Transverse colon (tissue), 4 donors: ENCODE results near the gene APOL3. TPM values are rescaled to one million over a fixed set of nuclear protein-coding genes. Genes with fewer than 3 reads are reported as not detected.
"Not testable (repeated sequence)": the region's sequence is repeated elsewhere in the genome, so short reads cannot be mapped to it uniquely, and the experiment has no call there.

Experiments used
- DNase-seq: peaks from one replicate; pipeline ENCODE4 v3.0.0-alpha.2; 2019
- H3K27ac ChIP-seq, 4 donors: fragments of 200-600 bp; sonication (generic); 2 replicates each; pipeline ENCODE4 v1.5.1; 2016 to 2018; ENCODE audit warnings: inconsistent platforms in 4 of 4
- H3K27me3 ChIP-seq: fragments of 200-600 bp; sonication (generic); 2 replicates; pipeline ENCODE4 v1.5.1; 2017; ENCODE audit warnings: inconsistent platforms
- H3K36me3 ChIP-seq, 4 donors: fragments of 200-600 bp; sonication (generic); 2 replicates each; pipeline ENCODE4 v1.5.1; 2017 to 2019; ENCODE audit warnings: inconsistent platforms in 4 of 4
- H3K4me1 ChIP-seq, 4 donors: fragments of 200-600 bp; sonication (generic); 2 replicates each; pipeline ENCODE4 v1.5.1; 2017 to 2020; ENCODE audit warnings: inconsistent platforms in 4 of 4
- H3K4me3 ChIP-seq, 4 donors: fragments of 200-600 bp; sonication (generic); 1 replicate in 1 of 4; 2 replicates in 3 of 4; pipeline versions ENCODE4 v1.5.1 to v1.6.1; 2017 to 2019; ENCODE audit warnings: inconsistent platforms in 4 of 4
- H3K9me3 ChIP-seq, 2 donors: fragments of 200-600 bp; sonication (generic); 2 replicates each; pipeline ENCODE4 v1.5.1; 2017 to 2019; ENCODE audit warnings: inconsistent platforms in 2 of 2
- EP300 ChIP-seq: sonication (generic); formaldehyde crosslinking; IDR thresholded peaks from one replicate; pipeline ENCODE4 v1.6.1; 2017; ENCODE audit warnings: antibody characterized with exemption, low read depth
- POLR2A ChIP-seq: fragments of 450-650 bp; IDR thresholded peaks from one replicate; pipeline ENCODE4 v1.6.1; 2016; ENCODE audit warnings: antibody characterized with exemption, mild to moderate bottlenecking, moderate library complexity
- POLR2AphosphoS5 ChIP-seq, 3 donors: sonication (generic); formaldehyde crosslinking; IDR thresholded peaks; one replicate each; pipeline ENCODE4 v1.6.1; 2016; ENCODE audit warnings: antibody characterized with exemption in 3 of 3
- WGBS, 2 donors: methylation state at CpG; one replicate each; pipeline ENCODE4 v1.1.5; 2018; ENCODE audit warnings: low coverage in 1 of 2; 5-methylcytosine and 5-hydroxymethylcytosine counted together
- in situ Hi-C, 4 donors: fragments of 200-750 bp; cut with MboI; loops; one replicate each; pipeline versions ENCODE4 v1.15.0 to v1.15.1; 2017; ENCODE audit warnings: low sequenced_read_pairs in 3 of 4, low pct_ligation_motif_present in 1 of 4, low pct_unique_long_range_greater_than_20kb in 1 of 4
- intact Hi-C: fragments of 100-400 bp; cut with DNase I; formaldehyde crosslinking; loops from one replicate; pipeline ENCODE4 v1.15.1; 2023; ENCODE audit warnings: low total_unique reads
- total RNA-seq, 4 donors: library from RNA; depleted of rRNA; stranded (reverse); fragments of >200 nt; gene quantifications; one replicate each; pipeline ENCODE4 v1.1.0, GENCODE V29; 2016
- TF ChIP-seq, protein P1 (sequence below), 5 experiments: fragments of 200-600 bp in 3 of 5; fragments of 450-650 bp in 2 of 5; sonication (generic) in 3 of 5; IDR thresholded peaks; 1 replicate in 2 of 5; 2 replicates in 3 of 5; pipeline ENCODE4 v1.5.1; 2016 to 2017; ENCODE audit warnings: antibody characterized with exemption in 5 of 5, inconsistent platforms in 3 of 5, mild to moderate bottlenecking in 2 of 5, moderate library complexity in 1 of 5

The APOL3 gene
- total RNA-seq, 4 donors from 2014 or later, result 8.7 to 53.9 (median 19.4) TPM

DNA sequence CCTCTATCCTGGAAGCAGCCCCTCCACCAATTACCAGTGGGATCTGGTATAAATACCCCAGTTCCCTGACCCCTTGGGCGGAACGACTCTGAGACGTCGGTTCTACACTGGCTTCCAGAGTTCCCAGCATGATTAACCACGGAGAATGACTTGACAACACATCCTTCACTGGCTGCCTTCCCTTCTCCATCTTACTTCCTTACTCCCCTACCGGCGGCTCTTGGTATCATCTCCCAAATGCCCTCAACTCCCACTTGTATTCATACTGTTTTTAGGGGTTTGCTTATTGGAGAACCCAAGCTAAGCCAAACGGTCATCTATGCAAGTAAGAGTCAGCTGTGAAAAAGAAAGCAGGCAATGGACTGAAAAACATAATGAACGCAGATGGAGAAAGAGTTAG, 56.1 kb downstream of the APOL3 start:
- in situ Hi-C loops, result loop anchor here in 2 of 4 donors (25.0 kb wide), 3 partner anchors 467 to 692 kb away; partner anchors contain the start of genes APOL6 (in 1 of the 2), MB (in 1 of the 2) and MCM5 (in 1 of the 2)
- no peak for TF ChIP-seq POLR2AphosphoS5 (IDR thresholded peaks at IDR 0.05)
- TF ChIP-seq POLR2A, result no peak
- TF ChIP-seq EP300, result no peak
- TF ChIP-seq, protein P1, sequence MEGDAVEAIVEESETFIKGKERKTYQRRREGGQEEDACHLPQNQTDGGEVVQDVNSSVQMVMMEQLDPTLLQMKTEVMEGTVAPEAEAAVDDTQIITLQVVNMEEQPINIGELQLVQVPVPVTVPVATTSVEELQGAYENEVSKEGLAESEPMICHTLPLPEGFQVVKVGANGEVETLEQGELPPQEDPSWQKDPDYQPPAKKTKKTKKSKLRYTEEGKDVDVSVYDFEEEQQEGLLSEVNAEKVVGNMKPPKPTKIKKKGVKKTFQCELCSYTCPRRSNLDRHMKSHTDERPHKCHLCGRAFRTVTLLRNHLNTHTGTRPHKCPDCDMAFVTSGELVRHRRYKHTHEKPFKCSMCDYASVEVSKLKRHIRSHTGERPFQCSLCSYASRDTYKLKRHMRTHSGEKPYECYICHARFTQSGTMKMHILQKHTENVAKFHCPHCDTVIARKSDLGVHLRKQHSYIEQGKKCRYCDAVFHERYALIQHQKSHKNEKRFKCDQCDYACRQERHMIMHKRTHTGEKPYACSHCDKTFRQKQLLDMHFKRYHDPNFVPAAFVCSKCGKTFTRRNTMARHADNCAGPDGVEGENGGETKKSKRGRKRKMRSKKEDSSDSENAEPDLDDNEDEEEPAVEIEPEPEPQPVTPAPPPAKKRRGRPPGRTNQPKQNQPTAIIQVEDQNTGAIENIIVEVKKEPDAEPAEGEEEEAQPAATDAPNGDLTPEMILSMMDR (IDR thresholded peaks at IDR 0.05), result no peak
- Histone ChIP-seq H3K36me3 (no peaks in the 10 kb centered on the region), H3K4me3 (no peak overlapping the region), H3K27ac (no peak overlapping the region), H3K4me1 (no peaks in the 10 kb centered on the region), H3K9me3 (no peaks in the 10 kb centered on the region), H3K27me3 (peaks cover 3% of the 10 kb centered on the region)
- 72 to 80% methylated on average over 5 to 9 of the region's 9 CpGs for WGBS, 2 donors
- intact Hi-C loops, result no loop called here
- no peak for DNase-seq

DNA sequence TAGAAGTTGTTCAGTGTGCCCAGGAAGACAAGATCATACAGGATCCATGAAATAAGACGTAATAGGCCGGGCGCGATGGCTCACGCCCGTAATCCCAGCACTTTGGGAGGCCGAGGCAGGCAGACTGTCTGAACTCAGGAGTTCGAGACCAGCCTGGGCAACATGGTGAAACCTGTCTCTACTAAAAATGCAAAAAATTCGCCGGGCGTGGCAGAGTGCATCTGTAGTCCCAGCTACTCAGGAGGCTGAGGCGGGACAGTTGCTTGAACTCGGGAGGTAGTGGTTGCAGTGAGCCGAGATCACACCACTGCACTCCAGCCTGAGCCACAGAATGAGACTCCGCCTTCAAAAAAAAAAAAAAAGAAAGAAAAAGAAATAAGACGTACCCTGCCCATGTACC, 56.7 kb downstream of the APOL3 start:
- no peak for DNase-seq
- Histone ChIP-seq H3K9me3 (no peaks in the 10 kb centered on the region), H3K27me3 (peaks cover 3% of the 10 kb centered on the region), H3K27ac (no peak overlapping the region), H3K4me1 (no peaks in the 10 kb centered on the region), H3K36me3 (no peaks in the 10 kb centered on the region), H3K4me3 (no peak overlapping the region)
- no peak for TF ChIP-seq POLR2A
- TF ChIP-seq, protein P1 (IDR thresholded peaks at IDR 0.05), result no peak
- in situ Hi-C loops, result loop anchor here in 2 of 4 donors (25.0 kb wide), 3 partner anchors 467 to 692 kb away; partner anchors contain the start of genes APOL6 (in 1 of the 2), MB (in 1 of the 2) and MCM5 (in 1 of the 2)
- intact Hi-C loops, result no loop called here
- WGBS, 2 donors, result 76 to 82% methylated on average over 11 to 16 of the region's 16 CpGs

DNA sequence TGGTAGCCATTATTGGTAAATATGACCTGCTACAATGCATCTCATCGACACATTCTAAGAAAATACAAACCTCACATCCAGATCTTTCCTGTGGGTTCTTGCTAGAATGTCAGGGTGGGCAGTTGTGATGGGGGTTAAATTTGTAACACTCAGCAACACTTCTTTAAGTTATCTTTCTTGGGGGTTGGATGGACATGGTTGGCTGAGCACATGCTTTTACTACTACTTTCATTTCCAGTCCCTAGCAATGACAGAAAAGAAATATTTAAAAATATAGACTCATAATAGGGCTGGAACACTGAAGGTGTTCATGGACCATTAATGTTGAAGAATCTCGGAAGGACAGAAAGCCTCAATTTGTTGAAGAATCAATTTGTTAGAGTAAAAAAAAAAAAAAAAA, 57.6 kb downstream of the APOL3 start:
- TF ChIP-seq, protein P1 (IDR thresholded peaks at IDR 0.05), result no peak
- TF ChIP-seq POLR2A (no peak), EP300 (no peak), POLR2AphosphoS5 (IDR thresholded peaks at IDR 0.05) (no peak)
- WGBS, 2 donors, result 75 to 83% methylated on average over 2 of the region's 2 CpGs
- intact Hi-C loops, result no loop called here
- Histone ChIP-seq H3K27me3 (peaks cover 3% of the 10 kb centered on the region), H3K27ac (no peak overlapping the region), H3K36me3 (no peaks in the 10 kb centered on the region), H3K4me1 (no peaks in the 10 kb centered on the region), H3K9me3 (no peaks in the 10 kb centered on the region), H3K4me3 (no peak overlapping the region)
- no peak for DNase-seq
- in situ Hi-C loops, result loop anchor here in 2 of 4 donors (25.0 kb wide), 3 partner anchors 466 to 691 kb away; partner anchors contain the start of genes APOL6 (in 1 of the 2), MB (in 1 of the 2) and MCM5 (in 1 of the 2)

DNA sequence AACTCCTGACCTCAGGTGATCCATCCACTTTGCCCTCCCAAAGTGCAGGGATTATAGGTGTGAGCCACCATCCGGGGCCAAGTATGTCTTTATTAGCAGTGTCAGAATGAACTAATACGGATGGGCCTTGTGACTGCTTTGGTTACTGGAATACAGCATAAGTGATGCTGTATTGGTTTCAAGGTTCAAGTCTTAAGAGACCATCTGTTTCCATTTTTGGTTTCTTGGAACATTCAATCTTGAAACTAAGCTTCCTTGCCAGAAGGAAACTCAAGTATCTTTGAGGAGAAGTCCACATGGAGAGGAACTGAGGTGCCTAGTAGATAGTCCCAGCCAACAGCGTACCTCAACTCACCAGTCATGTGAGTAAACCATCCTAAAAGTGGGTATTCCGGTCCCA, 58.8 kb downstream of the APOL3 start:
- TF ChIP-seq, protein P1 (IDR thresholded peaks at IDR 0.05), result no peak
- Histone ChIP-seq H3K36me3 (no peaks in the 10 kb centered on the region), H3K9me3 (no peaks in the 10 kb centered on the region), H3K27me3 (peaks cover 3% of the 10 kb centered on the region), H3K4me3 (no peak overlapping the region), H3K4me1 (no peaks in the 10 kb centered on the region), H3K27ac (no peak overlapping the region)
- in situ Hi-C loops, result loop anchor here in 2 of 4 donors (25.0 kb wide), 3 partner anchors 464 to 689 kb away; partner anchors contain the start of genes APOL6 (in 1 of the 2), MB (in 1 of the 2) and MCM5 (in 1 of the 2)
- intact Hi-C loops, result no loop called here
- no peak for DNase-seq
- WGBS, 2 donors, result 84% methylated on average over 4 of the region's 4 CpGs; no CpG with 5 or more reads in 1 of the 2 donors

DNA sequence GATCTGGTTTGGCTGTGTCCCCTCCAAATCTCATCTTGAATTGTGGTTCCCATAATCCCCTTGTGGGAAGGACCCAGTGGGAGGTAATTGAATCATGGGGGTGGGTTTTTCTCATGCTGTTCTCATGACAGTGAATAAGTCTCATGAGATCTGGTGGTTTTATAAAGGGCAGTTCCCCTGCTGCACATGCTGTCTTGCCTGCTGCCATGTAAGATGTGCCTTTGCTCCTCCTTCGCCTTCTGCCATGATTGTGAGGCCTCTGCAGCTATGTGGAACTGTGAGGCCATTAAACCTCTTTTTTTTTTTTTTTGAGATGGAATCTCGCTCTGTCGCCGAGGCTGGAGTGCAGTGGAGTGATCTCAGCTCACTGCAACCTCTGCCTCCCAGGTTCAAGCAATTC, 59.6 kb downstream of the APOL3 start:
- H3K4me3 ChIP-seq, H3K4me1 ChIP-seq, H3K27ac ChIP-seq, H3K9me3 ChIP-seq, intact Hi-C loops, H3K27me3 ChIP-seq, DNase-seq, H3K36me3 ChIP-seq: not testable (repeated sequence)
- in situ Hi-C loops, result loop anchor here in 2 of 4 donors (25.0 kb wide), 3 partner anchors 464 to 689 kb away; partner anchors contain the start of genes APOL6 (in 1 of the 2), MB (in 1 of the 2) and MCM5 (in 1 of the 2)
- WGBS, 2 donors, result 89 to 96% methylated on average over 1 to 4 of the region's 4 CpGs
